Uterus (tissue), 4 donors: ENCODE measurements around the gene TSFM. TPM values are rescaled to one million over a fixed set of nuclear protein-coding genes. Genes with fewer than 3 reads are reported as not detected.

Source experiments
- DNase-seq, 2 donors: peaks; one replicate each; pipeline ENCODE4 v3.0.0-alpha.2; 2019 to 2020
- H3K27ac ChIP-seq, 2 donors: fragments of 200-600 bp; sonication (generic); 1 replicate in 1 of 2; 2 replicates in 1 of 2; pipeline ENCODE4 v1.5.1; 2016 to 2018
- H3K27me3 ChIP-seq, 2 donors: fragments of 200-600 bp; sonication (generic); one replicate each; pipeline ENCODE4 v1.5.1; 2018 to 2019; ENCODE audit warnings: control low read depth in 1 of 2
- H3K36me3 ChIP-seq, 2 donors: fragments of 200-600 bp; sonication (generic); one replicate each; pipeline ENCODE4 v1.5.1; 2019; ENCODE audit warnings: control low read depth in 1 of 2
- H3K4me1 ChIP-seq, 2 donors: fragments of 200-600 bp; sonication (generic); one replicate each; pipeline ENCODE4 v1.5.1; 2018 to 2019; ENCODE audit warnings: control low read depth in 1 of 2
- H3K4me3 ChIP-seq, 2 donors: fragments of 200-600 bp; sonication (generic); 1 replicate in 1 of 2; 2 replicates in 1 of 2; pipeline ENCODE4 v1.5.1; 2018 to 2019; ENCODE audit warnings: mild to moderate bottlenecking in 1 of 2
- H3K9me3 ChIP-seq, 2 donors: fragments of 200-600 bp; sonication (generic); one replicate each; pipeline ENCODE4 v1.5.1; 2019; ENCODE audit warnings: control low read depth in 1 of 2
- CTCF ChIP-seq, 4 experiments: fragments of 200-600 bp in 2 of 4; fragments of 450-650 bp in 2 of 4; sonication (generic) in 2 of 4; IDR thresholded peaks; one replicate each; pipeline ENCODE4 v1.5.1; 2016 to 2019; ENCODE audit warnings: antibody characterized with exemption in 4 of 4, mild to moderate bottlenecking in 2 of 4, moderate library complexity in 1 of 4
- POLR2A ChIP-seq, 2 donors: fragments of 450-650 bp; IDR thresholded peaks; one replicate each; pipeline ENCODE4 v1.6.1; 2016; ENCODE audit warnings: antibody characterized with exemption in 2 of 2, mild to moderate bottlenecking in 1 of 2, moderate library complexity in 1 of 2
- intact Hi-C: fragments of 100-400 bp; cut with DNase I; formaldehyde crosslinking; loops from one replicate; pipeline ENCODE4 v1.15.1; 2023; ENCODE audit warnings: low total_unique reads
- total RNA-seq, 4 donors: library from RNA; depleted of rRNA in 3 of 4; stranded (reverse); fragments of >200 nt in 3 of 4; gene quantifications; one replicate each; pipeline versions ENCODE4 v1.1.0 to v1.2.4, GENCODE V29; 2014 to 2023
- donor health status: DM: yes; HTN: yes; CAD: no.

The TSFM gene
- total RNA-seq, 4 donors from 2014 or later: 8.2 to 22.3 (median 16.7) TPM

- peak overlapping the region in 1 of 2 donors; percentile 16 for H3K4me3 ChIP-seq
- no peaks in the 10 kb centered on the region for H3K36me3 ChIP-seq
- TF ChIP-seq POLR2A (IDR thresholded peaks at IDR 0.05): no peak
- TF ChIP-seq CTCF (IDR thresholded peaks at IDR 0.05): no peak
- H3K9me3 ChIP-seq: no peaks in the 10 kb centered on the region
- intact Hi-C loops: no loop called here
- peak overlapping the region; percentile 57 to 96 for H3K27ac ChIP-seq
- peaks cover 25 to 67% of the 10 kb centered on the region in 2 donors for H3K4me1 ChIP-seq
- no peaks in the 10 kb centered on the region for H3K27me3 ChIP-seq
- no peak for DNase-seq
Measured at GRCh38 chr12:57833672-57834071, 51.1 kb downstream of the TSFM start.

- H3K4me1 ChIP-seq: peaks cover 27 to 72% of the 10 kb centered on the region in 2 donors
- TF ChIP-seq CTCF (IDR thresholded peaks at IDR 0.05): no peak
- no peak for TF ChIP-seq POLR2A (IDR thresholded peaks at IDR 0.05)
- H3K27ac ChIP-seq: peak overlapping the region; percentile 57 to 96
- no peaks in the 10 kb centered on the region for H3K36me3 ChIP-seq
- no peaks in the 10 kb centered on the region for H3K27me3 ChIP-seq
- no peak for DNase-seq
- no peaks in the 10 kb centered on the region for H3K9me3 ChIP-seq
- intact Hi-C loops: no loop called here
- H3K4me3 ChIP-seq: peak overlapping the region in 1 of 2 donors; percentile 8
Measured at GRCh38 chr12:57834086-57834876, 51.7 kb downstream of the TSFM start.

- no peaks in the 10 kb centered on the region for H3K36me3 ChIP-seq
- no peaks in the 10 kb centered on the region for H3K9me3 ChIP-seq
- TF ChIP-seq CTCF (IDR thresholded peaks at IDR 0.05) (no peak), POLR2A (IDR thresholded peaks at IDR 0.05) (no peak)
- peaks cover 30 to 71% of the 10 kb centered on the region in 2 donors for H3K4me1 ChIP-seq
- intact Hi-C loops: no loop called here
- peak overlapping the region; percentile 53 to 96 for H3K27ac ChIP-seq
- no peaks in the 10 kb centered on the region for H3K27me3 ChIP-seq
- no peak for DNase-seq
- H3K4me3 ChIP-seq: peak overlapping the region in 1 of 2 donors; percentile 28
Measured at GRCh38 chr12:57835366-57836288, 53.0 kb downstream of the TSFM start.

- peak overlapping the region; percentile 53 to 96 for H3K27ac ChIP-seq
- intact Hi-C loops: no loop called here
- H3K4me3 ChIP-seq: peak overlapping the region; percentile 0 to 28
- H3K4me1 ChIP-seq: peaks cover 32 to 70% of the 10 kb centered on the region in 2 donors
- H3K36me3 ChIP-seq: no peaks in the 10 kb centered on the region
- H3K27me3 ChIP-seq: no peaks in the 10 kb centered on the region
- H3K9me3 ChIP-seq: no peaks in the 10 kb centered on the region
- DNase-seq: peak; percentile 82 to 89
- TF ChIP-seq POLR2A (IDR thresholded peaks at IDR 0.05) (no peak), CTCF (IDR thresholded peaks at IDR 0.05) (no peak)
Measured at GRCh38 chr12:57836442-57837375, 54.1 kb downstream of the TSFM start.
